ENCODE results near the gene CGNL1.

- no peak for TF ChIP-seq CTCF (IDR thresholded peaks at IDR 0.05; ENCODE audit: low read length)
- no peak for TF ChIP-seq EZH2 (IDR thresholded peaks at IDR 0.05; ENCODE audit: borderline replicate concordance, low read length)
Observed at GRCh38 chr15:57528940-57529565, 152.7 kb downstream of the CGNL1 start.
